ENCODE results near the gene DNAJA2.
"Not testable (repeated sequence)": the region's sequence is repeated elsewhere in the genome, so short reads cannot be mapped to it uniquely, and the experiment has no call there.

Gene DNAJA2

DNA sequence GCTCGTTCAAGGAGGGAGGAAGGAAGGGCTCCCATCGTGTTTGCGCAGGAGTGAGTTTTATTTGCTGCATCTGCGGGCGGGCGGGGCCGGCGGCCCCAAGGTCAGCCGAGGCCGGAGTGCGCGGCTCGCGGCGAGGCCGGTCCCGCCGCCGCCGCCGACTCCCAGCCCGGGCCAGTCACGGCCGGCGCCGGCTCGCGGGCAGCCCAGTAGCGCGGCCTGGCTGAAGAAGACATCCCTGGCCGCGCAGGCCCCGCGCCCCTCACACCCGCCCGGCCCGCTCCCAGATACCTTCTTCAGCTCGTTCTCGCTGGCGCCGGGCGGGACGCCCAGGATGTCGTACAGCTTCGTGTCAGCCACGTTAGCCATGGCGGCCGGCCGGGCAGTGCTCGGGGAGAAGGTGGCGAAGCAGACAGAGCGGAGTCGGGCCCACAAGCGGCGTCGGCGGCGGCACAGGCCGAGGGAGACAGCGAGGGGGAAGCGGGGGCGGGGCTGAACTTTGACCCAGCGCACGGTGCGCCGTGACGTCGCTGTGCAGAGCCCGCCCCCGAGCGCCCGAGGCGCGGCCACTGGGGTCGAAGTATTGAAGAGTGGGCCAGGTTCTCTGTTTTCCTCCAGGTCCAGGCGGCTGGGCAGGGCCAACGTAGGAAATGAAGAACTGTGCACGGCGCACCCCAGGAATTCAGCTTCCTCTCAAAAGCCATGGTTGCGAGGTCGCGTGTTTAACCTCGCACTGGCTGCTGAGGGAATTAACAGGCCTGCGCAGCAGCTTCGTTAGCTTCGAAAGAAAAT lies at the start of gene DNAJA2:
DNAJA2 (minus strand) TSS at position 468 of the 789 bp plus-strand sequence; CDS start at position 366, 102 bp downstream.
- peak; percentile 91 to 94 for DNase-seq

DNA sequence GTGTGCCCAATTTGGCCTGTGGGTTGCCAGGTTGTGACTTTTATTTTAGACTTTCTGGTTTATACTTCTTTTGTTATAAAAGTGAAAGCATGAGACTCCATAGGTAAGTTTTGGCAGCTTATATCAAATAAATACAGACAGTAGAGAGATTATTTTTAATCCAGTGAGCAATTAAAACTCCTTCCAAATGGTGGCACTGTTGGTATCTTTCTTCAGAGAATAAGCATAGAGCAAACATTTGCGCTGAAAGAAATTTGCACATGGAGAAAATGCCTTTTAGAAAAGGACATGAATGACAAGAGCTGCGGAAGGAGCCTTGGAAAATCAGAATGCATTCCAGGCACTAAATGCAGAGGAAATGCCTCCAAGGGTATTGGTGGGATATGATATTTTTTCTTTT lies 46.1 kb upstream of the DNAJA2 start:
- DNase-seq: no peak

DNA sequence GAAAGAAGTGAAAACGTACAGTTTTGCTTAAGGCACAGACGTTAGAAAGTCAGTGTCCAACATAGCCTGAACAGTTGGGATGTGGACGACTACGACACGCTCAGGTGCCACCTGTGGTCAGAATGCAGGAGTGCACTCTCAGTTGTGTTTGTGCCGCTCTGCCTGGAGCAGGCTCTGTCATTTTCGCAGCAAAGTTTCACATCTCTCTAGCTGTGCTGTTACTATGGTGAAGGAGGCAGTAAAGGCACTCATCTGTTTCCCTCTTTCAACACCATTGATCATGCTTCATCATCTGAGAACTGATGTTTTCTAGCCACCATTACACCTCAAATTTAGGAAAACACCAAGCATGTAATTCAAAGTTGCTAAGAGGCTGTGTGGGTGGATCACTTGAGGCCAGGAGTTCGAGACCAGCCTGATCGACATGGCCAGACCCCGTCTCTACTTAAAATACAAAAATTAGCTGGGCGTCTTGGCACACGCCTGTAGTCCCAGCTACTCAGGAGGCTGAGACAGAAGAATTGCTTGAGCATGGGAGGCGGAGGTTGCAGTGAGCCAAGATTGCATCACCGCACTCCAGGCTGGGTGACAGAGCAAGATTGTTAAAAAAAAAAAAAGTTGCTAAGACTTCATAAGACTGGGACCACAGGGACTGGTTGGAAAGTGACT lies 44.9 kb upstream of the DNAJA2 start:
- DNase-seq: peak; percentile 11 to 25

DNA sequence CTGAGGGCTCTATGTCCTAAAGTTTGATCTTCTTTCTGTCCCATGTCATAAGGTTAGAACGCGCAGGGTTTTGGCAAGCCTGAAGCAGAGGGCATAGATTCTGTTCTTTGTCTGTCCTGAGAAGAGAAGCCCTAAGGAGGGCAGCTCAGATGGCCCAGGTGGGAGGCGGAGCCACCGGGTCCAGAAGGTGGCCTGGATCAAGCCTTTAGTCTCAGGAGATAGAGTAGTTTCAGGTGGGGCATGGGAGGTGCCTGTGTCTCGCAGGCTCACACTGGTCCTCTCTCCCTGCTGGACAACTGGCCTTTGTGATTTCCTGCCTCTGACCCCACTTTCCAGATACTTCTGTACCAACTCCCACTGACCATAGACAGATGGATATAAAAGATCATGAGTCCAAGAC lies 44.2 kb upstream of the DNAJA2 start:
- no peak for DNase-seq

DNA sequence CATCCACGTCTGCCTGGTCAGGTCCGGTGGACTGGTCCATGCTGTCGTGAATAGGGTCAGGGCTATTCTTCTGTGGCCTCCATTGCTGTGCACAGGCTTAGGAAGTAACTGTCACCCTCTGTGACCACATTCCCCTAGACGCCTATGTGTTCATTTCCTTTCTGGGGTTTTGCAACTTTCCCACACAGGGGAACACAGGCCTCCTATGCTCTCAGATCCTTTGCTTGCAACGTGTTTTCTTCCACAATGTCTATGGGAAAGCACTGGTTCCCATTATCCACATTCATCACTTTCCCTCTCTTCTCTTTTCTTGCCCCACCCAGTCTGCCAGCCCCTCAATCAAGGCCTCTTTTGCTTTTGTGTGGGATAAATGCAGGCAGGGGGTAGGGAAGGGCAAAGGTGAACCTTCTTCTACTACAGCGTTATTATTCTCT lies 43.2 kb upstream of the DNAJA2 start:
- DNase-seq: peak; percentile 83 to 86

DNA sequence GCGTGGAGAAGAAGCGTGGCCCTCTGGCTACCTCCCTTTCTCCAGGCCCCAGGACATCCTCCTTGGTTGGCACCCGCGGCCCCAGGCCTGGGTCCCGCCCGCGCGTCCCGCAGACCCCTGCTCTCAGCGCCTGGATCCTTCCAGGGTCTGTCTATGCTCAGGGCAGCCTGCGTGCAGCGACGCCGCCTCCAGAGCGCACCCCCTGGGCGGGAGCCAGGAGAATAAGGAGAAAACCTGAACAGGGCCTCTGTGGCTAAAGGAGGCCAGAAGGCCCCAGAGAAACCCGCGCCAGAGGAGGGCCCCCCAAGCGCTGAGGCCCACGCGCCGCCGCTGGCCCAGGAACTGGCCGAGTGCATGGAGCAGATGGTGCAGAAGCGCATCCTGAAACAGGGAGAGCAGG lies 40.4 kb upstream of the DNAJA2 start:
- no peak for DNase-seq

DNA sequence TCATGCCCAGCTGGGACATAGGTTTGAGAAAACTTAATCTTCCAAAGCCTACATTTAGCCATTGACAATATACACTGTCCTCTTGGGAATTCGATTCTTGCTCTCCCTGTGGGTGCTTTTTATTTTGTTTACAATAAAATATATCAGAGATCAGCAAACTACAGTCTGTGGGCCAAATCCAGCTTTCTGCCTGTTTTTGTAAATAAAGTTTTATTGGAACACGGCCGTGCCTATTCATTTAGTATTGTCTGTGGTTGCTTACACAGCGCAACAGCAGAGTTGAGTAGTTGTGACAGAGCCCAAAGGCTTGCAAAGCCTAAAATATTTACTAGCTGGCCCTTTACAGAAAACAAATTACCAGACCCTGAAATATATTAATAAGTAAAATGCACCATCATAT lies 39.7 kb upstream of the DNAJA2 start:
- no peak for DNase-seq

DNA sequence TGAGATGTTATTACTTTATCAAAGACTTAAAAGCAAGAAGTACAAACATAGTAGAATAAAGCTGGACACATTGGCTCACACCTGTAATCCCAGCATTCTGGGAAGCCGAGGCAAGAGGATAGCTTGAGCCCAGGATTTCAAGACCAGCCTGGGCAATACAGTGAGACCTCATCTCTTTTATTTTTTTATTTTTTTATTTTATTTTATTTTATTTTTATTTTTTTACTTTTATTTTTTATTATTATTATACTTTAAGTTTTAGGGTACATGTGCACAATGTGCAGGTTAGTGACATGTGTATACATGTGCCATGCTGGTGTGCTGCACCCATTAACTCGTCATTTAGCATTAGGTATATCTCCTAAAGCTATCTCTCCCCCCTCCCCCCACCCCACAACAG lies 37.3 kb upstream of the DNAJA2 start:
- not testable (repeated sequence) for DNase-seq

DNA sequence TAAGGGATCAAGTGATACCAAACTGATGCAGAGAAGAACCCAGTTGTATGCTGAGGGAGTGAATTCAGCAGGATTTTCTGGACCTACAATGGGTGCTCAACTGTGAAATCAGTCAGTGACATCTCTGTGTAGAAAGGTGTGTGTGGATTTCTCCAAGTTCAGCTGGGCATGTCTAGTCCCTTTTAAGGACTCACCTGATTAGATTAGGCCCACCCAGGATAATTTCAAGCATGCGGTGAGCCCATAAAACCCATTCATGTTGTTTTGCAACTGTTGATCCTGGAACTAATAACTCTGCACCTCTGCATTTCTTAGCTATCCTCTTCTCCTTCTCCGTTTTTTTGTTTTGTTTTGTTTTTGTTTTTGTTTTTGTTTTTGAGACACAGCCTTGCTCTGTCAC lies 35.1 kb upstream of the DNAJA2 start:
- DNase-seq: no peak

DNA sequence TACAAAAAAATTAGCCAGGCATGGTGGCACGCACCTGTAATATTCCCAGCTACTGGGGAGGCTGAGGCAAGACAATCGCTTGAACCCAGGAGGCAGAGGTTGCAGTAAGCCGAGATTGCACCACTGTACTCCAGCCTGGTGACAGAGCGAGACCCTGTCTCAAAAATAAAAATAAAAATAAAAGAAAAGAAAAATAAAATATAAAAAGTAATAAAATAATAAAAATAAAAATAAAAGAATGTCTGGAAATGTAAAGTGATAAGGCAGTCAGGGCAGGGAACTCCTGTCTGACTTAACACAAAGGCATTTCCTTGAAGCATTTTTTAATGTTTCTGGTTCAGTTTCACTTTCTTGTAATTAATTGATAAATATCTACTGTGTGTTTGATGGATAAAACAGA lies 34.7 kb upstream of the DNAJA2 start:
- no peak for DNase-seq

DNA sequence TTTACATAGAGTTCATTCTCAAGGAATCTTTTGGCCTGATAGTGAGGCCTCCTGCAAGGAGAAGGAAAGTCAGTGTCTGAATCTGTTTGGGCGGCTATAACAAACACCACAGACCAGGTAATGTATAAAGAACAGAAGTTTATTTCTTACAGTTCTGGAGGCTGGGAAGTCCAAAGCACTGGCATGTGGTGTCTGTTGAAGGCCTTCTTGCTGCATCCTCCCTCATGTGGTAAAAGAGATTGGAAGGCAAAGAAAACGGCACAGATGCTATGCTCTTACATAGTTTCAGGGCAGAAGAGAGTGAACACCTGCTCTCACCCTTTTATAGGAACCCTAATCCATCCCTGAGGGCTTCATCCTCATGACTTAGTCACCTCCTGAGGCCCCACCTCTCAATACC lies 31.2 kb upstream of the DNAJA2 start:
- no peak for DNase-seq

DNA sequence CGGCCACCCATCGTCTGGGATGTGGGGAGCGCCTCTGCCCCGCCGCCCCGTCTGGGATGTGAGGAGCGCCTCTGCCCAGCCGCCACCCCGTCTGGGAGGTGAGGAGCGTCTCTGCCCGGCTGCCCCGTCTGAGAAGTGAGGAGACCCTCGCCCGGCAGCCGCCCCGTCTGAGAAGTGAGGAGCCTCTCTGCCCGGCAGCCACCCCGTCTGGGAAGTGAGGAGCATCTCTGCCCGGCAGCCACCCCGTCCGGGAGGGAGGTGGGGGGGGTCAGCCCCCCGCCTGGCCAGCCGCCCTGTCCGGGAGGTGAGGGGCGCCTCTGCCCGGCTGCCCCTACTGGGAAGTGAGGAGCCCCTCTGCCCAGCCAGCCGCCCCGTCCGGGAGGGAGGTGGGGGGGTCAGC lies 26.6 kb upstream of the DNAJA2 start:
- DNase-seq: not testable (repeated sequence)

DNA sequence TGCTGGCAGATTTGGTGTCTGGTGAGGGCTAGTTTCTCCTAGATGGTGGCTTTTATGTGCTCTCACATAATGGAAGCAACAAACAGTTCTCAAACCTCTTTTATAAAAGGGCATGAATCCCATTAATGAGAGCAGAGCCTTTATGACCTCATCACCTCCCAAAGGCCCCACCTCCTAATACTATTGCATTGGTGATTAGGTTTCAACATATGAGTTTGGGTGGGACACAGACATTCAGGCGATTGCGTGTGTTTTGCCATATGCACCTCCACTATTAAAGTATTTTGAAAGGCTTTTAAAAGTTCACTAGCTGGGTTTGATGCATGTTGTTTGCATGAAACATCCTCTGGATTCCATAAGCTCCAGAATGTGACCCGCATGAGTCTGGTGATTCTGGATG lies 24.4 kb upstream of the DNAJA2 start:
- no peak for DNase-seq

DNA sequence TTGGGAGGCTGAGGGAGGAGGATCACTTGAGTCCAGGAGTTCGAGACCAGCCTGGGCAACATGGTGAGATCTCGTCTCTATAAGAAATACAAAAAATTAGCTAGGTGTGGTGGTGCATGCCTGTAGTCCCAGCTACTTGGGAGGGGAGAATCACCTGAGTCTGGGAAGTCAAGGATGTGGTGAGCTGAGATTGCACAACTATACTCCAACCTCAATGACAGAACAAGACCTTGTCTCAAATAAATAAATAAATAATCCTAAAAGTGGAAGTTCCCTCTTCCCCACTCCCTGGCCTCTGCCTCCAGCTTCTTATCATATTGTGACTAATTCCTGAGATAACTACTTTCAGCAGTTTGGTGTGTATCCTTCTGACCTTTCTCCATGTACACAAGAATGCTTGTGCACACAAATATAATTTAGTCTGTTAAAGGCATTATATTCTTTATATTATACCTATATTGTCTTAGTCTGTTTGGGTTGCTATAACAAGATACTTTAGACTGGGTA lies 23.5 kb upstream of the DNAJA2 start:
- DNase-seq: peak in 1 of 2 donors; percentile 10

DNA sequence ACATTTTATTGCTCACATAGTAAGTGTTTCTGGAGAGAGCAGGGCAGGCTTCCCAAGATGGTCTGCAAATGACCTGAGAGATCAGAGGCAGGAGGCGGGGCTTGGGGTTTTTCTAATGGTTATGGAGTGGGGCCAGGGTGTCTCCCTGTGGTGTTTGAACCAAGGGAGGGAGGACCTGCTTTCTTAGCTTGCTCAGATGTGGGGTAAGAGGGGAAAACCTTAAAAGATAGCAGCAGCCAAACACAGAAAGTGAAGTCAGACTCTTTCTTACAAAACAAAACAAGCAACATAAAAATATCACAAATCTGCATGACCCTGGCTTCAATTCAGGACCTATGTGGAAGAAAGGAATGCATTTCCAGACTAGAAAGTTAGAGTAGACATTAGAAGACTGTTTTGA lies 22.9 kb upstream of the DNAJA2 start:
- peak; percentile 9 to 25 for DNase-seq

DNA sequence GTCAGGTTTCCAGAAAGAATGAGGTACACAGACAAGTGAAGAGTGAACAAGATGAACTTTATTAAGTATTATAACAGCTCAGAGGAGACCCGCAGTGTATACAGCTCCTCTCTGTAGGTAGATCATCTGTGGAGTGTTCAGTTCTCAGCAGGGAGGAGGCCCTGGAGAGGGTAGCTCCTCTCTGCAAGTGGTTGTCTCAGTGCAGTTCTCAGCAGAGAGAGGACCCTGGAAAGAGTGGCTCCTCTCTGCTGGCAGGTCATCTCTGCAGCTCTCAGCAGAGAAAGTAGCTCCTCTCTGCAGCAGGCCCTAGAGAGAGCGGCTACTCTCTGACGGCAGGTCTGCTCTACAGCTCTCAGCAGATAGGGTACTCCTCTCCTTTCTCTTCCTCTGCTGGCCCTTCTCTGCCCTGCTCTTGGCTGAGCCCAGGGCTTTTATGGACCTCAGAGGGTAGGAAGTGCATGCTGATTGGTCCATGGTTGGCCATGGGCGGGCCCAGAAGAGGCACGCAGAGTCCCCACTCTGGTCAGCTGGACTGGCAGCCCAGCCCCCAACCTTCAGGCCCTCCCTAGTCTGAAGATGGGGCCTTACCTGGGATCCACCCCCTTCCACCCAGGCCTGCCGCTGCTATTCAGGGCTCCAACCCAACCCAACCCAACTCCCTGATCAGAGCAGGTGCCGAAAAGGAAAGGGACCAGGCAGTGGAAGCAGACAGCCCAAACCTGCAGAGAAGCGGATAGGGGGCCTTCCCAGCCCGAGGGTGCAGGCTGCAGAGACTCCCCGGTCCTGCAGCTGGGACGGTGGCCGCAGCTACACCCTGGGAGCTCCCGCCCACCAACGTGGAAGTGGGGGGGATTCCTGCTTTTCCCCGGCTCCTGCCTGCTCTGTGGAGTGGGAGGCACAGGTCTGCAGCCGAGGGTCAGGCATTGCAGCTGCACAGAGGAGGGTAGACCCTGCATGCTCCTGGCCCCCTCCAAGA lies 18.5 kb upstream of the DNAJA2 start:
- no peak for DNase-seq

DNA sequence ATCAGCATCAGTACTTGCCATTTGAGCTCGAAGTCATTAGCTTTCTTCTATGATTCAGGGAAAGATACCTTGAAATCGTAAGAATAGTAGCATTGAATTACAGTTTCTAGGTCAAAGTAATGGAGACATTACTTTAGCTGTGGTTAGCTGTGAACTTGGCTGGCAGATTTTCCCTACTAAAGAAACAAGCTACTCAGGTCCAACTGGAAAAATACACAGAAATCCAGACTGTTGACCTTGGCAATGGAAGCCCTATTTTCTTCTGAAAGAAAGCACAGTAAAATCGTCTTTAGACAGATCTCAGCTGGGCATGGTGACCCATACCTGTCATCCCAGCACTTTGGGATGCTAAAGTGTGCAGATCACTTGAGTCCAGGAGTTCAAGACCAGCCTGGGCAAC lies 13.4 kb upstream of the DNAJA2 start:
- no peak for DNase-seq

DNA sequence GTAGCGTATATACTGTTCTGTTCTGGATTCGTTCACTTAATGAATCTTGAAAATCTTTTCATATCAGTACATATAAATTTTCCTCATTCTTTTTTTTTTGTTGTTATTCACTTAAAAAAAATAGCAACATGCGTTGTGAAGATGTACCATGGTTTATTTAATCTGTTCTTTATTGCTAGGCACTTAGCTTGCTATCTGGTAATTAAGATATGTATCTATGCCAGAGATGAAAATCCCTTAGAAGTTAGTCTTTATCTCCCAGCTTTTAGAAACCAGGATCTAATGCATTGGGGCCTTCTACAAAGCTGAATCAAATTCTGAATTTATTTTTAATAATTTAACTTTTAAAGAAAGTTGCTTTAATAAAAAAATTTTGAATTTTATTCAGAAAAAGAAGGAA lies 13.0 kb upstream of the DNAJA2 start:
- no peak for DNase-seq

DNA sequence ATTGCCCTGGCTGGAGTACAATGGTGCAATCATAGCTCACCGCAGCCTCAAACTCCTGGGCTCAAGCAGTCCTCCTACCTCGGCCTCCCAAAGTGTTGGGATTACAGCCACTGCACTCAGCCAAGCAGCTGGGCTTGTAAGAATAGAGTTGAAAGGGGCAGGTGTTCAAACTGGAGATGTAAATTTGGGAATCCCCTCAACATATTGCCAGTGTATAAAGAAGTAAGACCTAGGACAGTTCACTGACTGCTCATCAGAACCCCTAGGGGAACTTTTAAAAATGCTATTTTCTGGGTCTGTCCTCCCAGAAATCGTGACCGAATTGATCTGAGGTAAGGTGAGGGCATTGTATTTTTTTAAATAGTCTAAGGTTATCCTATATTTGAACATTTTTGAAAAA lies 8.9 kb upstream of the DNAJA2 start:
- DNase-seq: no peak

DNA sequence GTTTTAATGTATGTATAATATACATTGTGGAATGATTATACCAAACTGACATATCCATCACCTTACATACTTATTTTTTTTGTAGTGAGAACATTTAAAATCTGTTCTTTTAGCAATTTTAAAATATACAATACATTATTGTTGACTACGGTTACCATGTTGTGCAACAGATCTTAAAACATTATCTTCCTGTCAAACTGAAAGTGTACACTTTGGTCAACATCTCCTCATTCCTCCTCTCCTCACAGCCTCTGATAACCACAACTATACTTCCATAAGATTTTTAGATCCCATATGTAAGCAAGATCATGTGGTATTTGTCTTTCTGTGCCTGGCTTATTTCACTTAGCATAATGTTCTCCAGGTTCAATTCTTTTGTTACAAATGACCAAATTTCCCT lies 7.5 kb upstream of the DNAJA2 start:
- no peak for DNase-seq

DNA sequence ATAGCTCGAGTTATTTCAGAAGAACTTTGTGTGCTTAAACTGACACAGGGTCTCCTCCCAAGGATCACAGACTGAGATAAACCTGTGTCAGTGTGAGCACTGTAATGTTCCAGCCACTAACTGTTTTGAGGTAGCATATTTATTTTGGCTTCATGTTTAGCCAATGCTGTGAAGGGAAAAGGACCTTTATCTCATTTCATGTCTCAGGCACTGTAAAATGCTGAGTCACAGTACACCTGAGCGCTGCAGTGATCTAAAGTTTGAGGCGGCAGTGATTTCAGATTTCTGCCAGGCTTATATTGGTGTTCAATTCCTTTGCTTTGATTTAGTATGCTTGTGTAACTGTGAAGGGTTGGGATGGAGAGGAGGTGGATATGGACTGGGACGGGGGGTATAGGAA lies 3.1 kb upstream of the DNAJA2 start:
- no peak for DNase-seq

DNA sequence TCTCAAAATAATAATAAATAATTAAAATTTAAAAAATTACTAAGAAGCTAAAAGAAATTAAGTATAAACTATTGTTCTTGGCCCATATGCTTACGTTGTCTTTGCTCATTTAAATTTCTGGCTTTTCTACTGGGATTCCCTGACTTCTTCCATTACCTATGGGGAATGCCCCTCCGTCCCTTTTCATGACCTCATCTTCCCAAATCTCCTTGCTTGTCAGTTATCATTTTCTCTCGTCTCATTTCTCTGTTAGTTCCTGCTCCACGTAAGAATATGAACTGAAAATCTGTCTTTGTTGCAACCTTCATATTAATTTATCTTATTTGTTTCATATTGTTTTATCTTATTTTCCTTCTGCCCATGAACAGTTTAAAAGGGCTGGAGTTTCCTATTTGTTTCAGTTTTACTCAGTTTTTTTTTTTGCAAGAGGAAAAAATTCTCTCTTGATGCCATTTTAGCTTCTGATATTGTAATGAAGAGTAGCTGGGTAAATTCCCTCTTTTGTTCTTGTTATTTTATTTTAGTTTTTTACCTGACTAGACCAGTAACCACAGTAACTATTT lies 2.5 kb upstream of the DNAJA2 start:
- no peak for DNase-seq

DNA sequence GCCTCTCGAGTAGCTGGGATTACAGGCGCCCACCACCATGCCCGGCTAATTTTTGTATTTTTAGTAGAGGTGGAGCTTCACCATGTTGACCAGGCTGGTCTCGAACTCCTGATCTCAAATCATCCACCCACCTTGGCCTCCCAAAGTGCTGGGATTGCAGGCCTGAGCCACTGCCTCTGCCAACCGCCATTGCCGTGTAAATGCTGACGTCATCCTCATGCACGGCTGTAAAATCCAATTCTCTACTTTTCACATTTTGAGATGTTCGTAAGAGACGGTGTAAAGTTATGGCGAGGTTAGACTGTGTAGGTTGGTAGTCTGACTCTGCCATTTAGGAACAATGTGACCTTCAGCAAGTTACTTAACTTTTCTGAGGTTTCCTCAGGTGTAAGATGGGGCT lies 1.7 kb upstream of the DNAJA2 start:
- no peak for DNase-seq

All from inflammatory macrophage treated with lipopolysaccharide for 1 hour (primary cell).